Measurements from ENCODE around the gene ZNF714. TPM values are rescaled to one million over a fixed set of nuclear protein-coding genes. Genes with fewer than 3 reads are reported as not detected.

Gene ZNF714
- total RNA-seq, 1 donor from 2014 or later, result 12.5 TPM

GRCh38 chr19:21098291-21098690 lies 16.3 kb downstream of the ZNF714 start:
- ATAC-seq (ENCODE audit: low read depth), result no peak
- DNase-seq, result no peak
- intact Hi-C loops (cut with micrococcal nuclease), result no loop called here
- H3K4me1 Mint-ChIP-seq, result no peaks in the 10 kb centered on the region
- no peaks in the 10 kb centered on the region for H3K27me3 Mint-ChIP-seq
- TF ChIP-seq, protein P1, sequence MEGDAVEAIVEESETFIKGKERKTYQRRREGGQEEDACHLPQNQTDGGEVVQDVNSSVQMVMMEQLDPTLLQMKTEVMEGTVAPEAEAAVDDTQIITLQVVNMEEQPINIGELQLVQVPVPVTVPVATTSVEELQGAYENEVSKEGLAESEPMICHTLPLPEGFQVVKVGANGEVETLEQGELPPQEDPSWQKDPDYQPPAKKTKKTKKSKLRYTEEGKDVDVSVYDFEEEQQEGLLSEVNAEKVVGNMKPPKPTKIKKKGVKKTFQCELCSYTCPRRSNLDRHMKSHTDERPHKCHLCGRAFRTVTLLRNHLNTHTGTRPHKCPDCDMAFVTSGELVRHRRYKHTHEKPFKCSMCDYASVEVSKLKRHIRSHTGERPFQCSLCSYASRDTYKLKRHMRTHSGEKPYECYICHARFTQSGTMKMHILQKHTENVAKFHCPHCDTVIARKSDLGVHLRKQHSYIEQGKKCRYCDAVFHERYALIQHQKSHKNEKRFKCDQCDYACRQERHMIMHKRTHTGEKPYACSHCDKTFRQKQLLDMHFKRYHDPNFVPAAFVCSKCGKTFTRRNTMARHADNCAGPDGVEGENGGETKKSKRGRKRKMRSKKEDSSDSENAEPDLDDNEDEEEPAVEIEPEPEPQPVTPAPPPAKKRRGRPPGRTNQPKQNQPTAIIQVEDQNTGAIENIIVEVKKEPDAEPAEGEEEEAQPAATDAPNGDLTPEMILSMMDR (IDR thresholded peaks at IDR 0.05), result no peak
- CTCF ChIA-PET, result no interaction called here
- H3K27ac Mint-ChIP-seq, result no peak overlapping the region
- H3K4me3 Mint-ChIP-seq, result no peak overlapping the region
- H3K9me3 Mint-ChIP-seq, result no peaks in the 10 kb centered on the region
- peaks cover 23% of the 10 kb centered on the region for H3K36me3 Mint-ChIP-seq (ENCODE audit: low read depth)
- POLR2A ChIA-PET, result no interaction called here

DNA sequence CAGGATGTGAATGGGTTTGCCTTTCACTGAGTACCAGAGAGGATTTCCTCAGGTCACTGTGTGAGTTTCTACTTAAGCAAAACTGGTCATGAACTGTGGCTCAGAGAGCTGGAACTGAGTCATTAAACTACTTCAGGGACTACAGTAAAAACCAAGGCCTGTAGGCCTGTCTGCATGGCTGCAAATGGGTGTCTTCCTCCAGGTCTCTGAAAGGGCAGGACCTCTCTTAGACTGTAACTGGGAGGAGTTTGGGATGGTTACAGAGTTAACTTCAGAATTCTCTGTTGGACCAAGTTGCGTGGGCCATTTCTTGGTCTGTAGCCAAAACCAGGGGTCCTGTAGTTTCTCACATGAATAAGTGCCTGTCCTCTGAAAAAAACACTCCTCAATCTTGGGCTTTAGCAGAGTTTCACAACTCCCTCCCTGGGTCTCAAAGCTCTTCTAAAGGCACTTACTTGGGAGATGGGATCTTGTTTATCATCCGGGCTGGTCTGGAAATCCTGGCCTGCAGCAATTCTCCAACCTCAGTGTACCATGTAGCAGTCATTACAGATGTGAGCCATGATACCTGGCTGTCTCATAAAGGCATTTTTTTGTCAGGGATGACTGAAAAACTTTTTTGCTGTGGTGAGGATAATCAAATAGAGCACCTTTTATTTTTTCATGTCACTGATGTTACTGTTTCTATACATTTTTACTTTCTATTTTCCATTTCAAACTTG lies 19.7 kb downstream of the ZNF714 start:
- Mint-ChIP-seq H3K36me3 (ENCODE audit: low read depth) (peaks cover 23% of the 10 kb centered on the region), H3K9me3 (no peaks in the 10 kb centered on the region), H3K4me3 (no peak overlapping the region), H3K27ac (no peak overlapping the region), H3K4me1 (no peaks in the 10 kb centered on the region), H3K27me3 (no peaks in the 10 kb centered on the region)
- CTCF ChIA-PET, result no interaction called here
- POLR2A ChIA-PET, result no interaction called here
- DNase-seq (no peak), ATAC-seq (ENCODE audit: low read depth) (no peak)
- TF ChIP-seq, protein P1 (IDR thresholded peaks at IDR 0.05), result no peak
- intact Hi-C loops (cut with micrococcal nuclease), result no loop called here

DNA sequence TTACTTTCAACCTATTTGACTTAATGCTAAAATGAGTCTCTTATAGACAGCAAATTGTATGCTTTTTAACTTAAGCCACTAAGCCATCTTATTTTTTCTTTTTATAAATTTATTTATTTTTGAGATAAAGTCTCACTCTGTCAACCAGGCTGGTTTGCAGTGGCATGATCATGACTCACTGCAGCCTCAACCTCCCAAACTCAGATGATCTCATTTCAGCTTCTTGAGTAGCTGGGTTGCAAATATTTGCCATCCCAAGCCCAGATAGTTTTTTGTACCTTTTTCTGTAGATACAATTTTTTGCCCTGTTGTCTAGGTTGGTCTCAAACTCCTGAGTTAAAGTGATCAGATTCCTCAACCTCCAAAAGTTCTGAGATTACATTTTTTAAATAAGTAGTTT lies 27.1 kb downstream of the ZNF714 start:
- no peaks in the 10 kb centered on the region for H3K27me3 Mint-ChIP-seq
- H3K9me3 Mint-ChIP-seq, result peaks cover 10% of the 10 kb centered on the region
- peaks cover 42% of the 10 kb centered on the region for H3K36me3 Mint-ChIP-seq (ENCODE audit: low read depth)
- no peaks in the 10 kb centered on the region for H3K4me1 Mint-ChIP-seq
- no peak for DNase-seq
- no peak overlapping the region for H3K27ac Mint-ChIP-seq
- no peak overlapping the region for H3K4me3 Mint-ChIP-seq
- TF ChIP-seq, protein P1 (IDR thresholded peaks at IDR 0.05), result no peak
- no peak for ATAC-seq (ENCODE audit: low read depth)
- CTCF ChIA-PET, result no interaction called here
- intact Hi-C loops (cut with micrococcal nuclease), result no loop called here
- POLR2A ChIA-PET, result no interaction called here

GRCh38 chr19:21110183-21110582 lies 28.2 kb downstream of the ZNF714 start:
- POLR2A ChIA-PET, result no interaction called here

GRCh38 chr19:21115430-21115829 lies 33.4 kb downstream of the ZNF714 start:
- TF ChIP-seq, protein P1 (IDR thresholded peaks at IDR 0.05), result no peak
- peaks cover 24% of the 10 kb centered on the region for H3K9me3 Mint-ChIP-seq
- intact Hi-C loops (cut with micrococcal nuclease), result no loop called here
- no peak overlapping the region for H3K4me3 Mint-ChIP-seq
- POLR2A ChIA-PET, result no interaction called here
- H3K27ac Mint-ChIP-seq, result no peak overlapping the region
- H3K4me1 Mint-ChIP-seq, result no peaks in the 10 kb centered on the region
- CTCF ChIA-PET, result no interaction called here
- H3K36me3 Mint-ChIP-seq (ENCODE audit: low read depth), result peaks cover 63% of the 10 kb centered on the region
- H3K27me3 Mint-ChIP-seq, result no peaks in the 10 kb centered on the region
- no peak for ATAC-seq (ENCODE audit: low read depth)
- DNase-seq, result no peak

More at GRCh38 chr19:21110183-21110582, 28.2 kb downstream of the ZNF714 start:
- Mint-ChIP-seq H3K36me3 (ENCODE audit: low read depth) (peaks cover 49% of the 10 kb centered on the region), H3K9me3 (peaks cover 17% of the 10 kb centered on the region), H3K4me3 (no peak overlapping the region), H3K27me3 (no peaks in the 10 kb centered on the region), H3K4me1 (no peaks in the 10 kb centered on the region), H3K27ac (no peak overlapping the region)
- DNase-seq (no peak), ATAC-seq (ENCODE audit: low read depth) (no peak)
- CTCF ChIA-PET, result no interaction called here
- TF ChIP-seq, protein P1 (IDR thresholded peaks at IDR 0.05), result no peak
- intact Hi-C loops (cut with micrococcal nuclease), result no loop called here
